Hippocampal formation (tissue), 2 donors: ENCODE results near the gene OR10AD1.
"Not testable (repeated sequence)": the region's sequence is repeated elsewhere in the genome, so short reads cannot be mapped to it uniquely, and the experiment has no call there.

Source experiments
- DNase-seq, 2 donors: peaks; one replicate each; lab custom pipeline; 2025; lab: John Stamatoyannopoulos, UW

Gene OR10AD1

DNA sequence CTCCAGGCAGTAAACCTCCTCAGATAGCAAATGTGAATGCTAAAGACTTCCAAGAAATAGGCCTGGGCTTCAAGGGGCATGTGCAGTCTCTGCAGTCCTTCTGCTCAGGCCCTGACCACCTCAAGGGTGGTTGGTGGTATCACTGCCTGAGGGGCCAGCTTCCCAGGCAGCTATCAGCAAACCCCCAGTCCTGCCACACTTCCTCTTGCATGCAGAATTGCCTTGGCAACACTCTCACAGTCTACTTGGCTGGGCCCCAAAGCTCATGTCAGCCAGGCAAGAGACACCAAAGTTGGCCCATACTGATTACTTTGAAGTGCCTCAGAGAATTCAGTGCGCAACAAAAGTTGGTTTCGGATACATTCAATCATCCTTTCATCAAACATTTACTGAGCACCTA, 42.3 kb downstream of the OR10AD1 start:
- peak in 1 of 2 donors; percentile 19 for DNase-seq

DNA sequence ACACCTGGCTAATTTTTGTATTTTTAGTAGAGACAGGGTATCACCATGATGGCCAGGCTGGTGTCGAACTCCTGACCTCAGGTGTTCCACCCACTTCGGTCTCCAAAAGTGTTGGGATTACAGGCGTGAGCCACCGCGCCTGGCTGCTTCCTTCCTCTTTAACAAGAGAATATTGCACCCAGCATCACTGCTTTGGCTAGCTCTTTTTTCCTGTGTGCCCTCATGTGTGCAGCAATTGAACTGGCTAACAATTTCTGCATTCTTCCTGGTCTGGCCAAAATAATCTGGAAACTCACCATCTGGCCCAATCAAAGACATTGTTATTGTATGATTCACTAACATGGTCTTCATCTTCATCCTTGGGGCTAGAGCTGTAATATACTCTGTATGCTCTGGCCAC, 43.0 kb downstream of the OR10AD1 start:
- no peak for DNase-seq

DNA sequence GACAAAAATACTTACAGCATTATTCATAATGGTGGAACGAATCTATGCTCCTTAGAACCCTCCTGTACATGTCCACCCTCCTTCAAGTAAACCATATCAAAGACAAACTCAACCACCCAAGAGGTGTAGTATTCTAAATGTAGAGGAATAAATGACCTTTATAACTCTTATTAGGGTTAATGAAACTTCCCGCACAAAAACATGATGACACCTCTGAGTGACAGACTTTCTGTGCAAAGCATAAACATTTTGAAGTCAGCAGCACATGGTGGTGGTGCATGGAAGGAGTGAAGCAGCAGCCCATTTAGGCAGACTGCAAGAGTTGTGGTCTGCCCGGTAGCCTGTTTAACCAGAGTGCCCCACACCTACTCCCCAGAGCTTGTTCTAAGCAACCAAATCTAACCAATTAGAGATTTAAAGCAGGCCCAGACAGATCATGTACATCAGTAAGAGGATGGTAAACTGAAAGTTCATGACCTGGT, 45.2 kb downstream of the OR10AD1 start:
- no peak for DNase-seq

DNA sequence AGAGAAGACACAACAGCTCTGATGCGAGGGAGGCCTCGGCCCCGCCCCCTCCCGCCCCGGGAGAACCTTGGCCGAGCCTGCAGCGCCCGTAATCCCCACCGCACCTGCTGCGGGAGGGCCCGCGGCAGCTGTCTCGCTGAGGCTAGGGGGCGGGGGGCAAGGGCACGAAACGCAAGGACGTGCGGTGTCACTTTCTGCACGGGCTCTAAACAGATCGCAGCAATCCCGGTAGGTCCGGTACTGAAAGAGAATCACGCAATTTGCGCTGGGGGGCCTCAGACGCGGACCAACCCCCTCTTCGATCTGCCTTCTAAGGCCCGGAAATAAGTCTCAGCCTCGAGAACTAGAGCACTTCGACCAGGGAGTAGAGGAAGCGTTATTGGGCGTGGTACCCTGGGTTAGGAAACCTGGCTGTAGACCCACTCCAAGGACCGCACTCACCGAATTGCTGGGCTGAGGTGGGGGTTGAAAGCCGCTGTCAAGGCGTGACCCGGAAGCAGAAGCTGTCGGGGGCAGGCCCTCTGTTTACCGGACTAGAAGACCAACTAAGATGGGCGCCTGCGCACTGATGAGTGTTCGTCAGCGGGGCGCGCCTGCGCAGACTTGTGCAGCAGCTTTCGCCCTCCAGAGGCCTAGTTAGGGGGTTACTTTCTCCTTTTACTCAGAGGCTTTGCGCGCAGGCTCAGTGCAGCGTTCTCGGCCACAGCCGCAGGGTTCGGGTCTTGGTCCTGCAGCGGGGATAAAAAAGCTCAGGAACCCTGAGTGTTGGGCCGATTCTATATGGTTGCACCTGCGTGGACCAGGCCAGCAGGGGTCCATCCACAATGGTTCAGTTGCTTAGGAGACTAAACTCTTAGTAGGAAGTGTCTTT, 45.8 kb downstream of the OR10AD1 start, which contains the start of gene ASB8:
ASB8 (minus strand) TSS at position 498 of the 871 bp plus-strand sequence. CDS start 4,019 bp downstream, outside the sequence.
- DNase-seq, result peak; percentile 95 to 96

DNA sequence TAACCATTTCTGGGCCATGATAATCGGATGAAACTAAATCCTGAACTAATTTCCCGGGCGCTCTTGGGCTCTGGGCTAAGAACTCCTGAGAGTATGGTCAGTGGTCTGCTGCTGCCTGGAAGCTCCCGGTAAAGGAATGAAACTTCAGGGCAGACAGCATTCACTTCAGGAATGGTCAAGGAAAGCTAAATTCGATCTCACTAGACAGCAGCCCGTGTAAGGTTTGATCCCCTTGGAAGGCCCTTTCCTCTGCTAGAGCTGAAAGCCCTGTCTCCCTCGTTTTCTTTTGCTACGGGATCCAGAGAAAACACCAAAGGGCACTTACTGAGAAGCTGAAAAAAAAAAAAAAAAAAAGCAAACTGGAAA, 46.5 kb downstream of the OR10AD1 start:
- no peak for DNase-seq

DNA sequence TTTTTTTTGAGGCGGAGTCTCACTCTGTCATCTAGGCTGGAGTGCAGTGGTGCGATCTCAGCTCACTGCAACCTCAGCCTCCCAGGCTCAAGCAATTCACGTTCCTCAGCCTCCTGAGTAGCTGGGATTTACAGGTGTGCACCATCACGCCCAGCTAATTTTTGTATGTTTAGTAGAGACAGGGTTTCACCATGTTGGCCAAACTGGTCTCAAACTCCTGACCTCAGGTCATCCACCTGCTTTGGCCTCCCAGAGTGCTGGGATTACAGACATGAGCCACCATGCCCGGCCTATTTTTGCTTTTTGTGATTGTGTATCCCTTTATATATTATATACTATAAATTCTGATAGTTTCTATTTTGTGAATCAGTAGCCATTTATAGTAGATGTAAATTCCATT, 47.3 kb downstream of the OR10AD1 start:
- DNase-seq, result not testable (repeated sequence)
